K562 (cell line): ENCODE results near the gene BSPRY. TPM values are rescaled to one million over a fixed set of nuclear protein-coding genes. Genes with fewer than 3 reads are reported as not detected.

Source experiments
- AFF1 ChIP-seq, 2 experiments: fragments of 450-650 bp; IDR thresholded peaks; 2 replicates each; pipeline ENCODE4 v1.6.1; 2018; ENCODE audit warnings: mild to moderate bottlenecking in 2 of 2, low read depth in 1 of 2; ENCODE audit not compliant: partially characterized antibody in 2 of 2
- GABPB1 ChIP-seq: sonication (generic); formaldehyde crosslinking; IDR thresholded peaks from 2 replicates; pipeline ENCODE4 v1.8.0; 2022; ENCODE audit warnings: mild to moderate bottlenecking, missing genetic modification reagents
- KAT2B ChIP-seq: IDR thresholded peaks from one replicate; pipeline ENCODE4 v1.6.1; 2012; ENCODE audit warnings: low read depth, mild to moderate bottlenecking, control low read depth, inconsistent platforms, low read length, moderate library complexity
- LEF1 ChIP-seq: fragments of 450-650 bp; IDR thresholded peaks from 2 replicates; pipeline ENCODE4 v1.6.1; 2016; ENCODE audit warnings: mild to moderate bottlenecking
- NBN ChIP-seq: fragments of 450-650 bp; IDR thresholded peaks from 2 replicates; pipeline ENCODE4 v1.6.1; 2016; ENCODE audit warnings: low read depth, mild to moderate bottlenecking
- NCOA2 ChIP-seq, 2 experiments: fragments of 450-650 bp; IDR thresholded peaks; 2 replicates each; pipeline ENCODE4 v1.6.1; 2018; ENCODE audit warnings: mild to moderate bottlenecking in 2 of 2, moderate library complexity in 1 of 2; ENCODE audit not compliant: partially characterized antibody in 2 of 2
- NEUROD1 ChIP-seq: fragments of 150-350 bp; IDR thresholded peaks from 2 replicates; pipeline ENCODE4 v1.6.1; 2014; ENCODE audit warnings: borderline replicate concordance, low read length, low read depth; ENCODE audit not compliant: partially characterized antibody
- PREB ChIP-seq: sonication (generic); formaldehyde crosslinking; IDR thresholded peaks from 2 replicates; pipeline ENCODE4 v1.8.1; 2023; ENCODE audit warnings: mild to moderate bottlenecking, missing genetic modification reagents
- RERE ChIP-seq: sonication (generic); formaldehyde crosslinking; IDR thresholded peaks from 2 replicates; pipeline ENCODE4 v1.8.0; 2023; ENCODE audit warnings: missing genetic modification reagents, mild to moderate bottlenecking, borderline replicate concordance
- SFPQ ChIP-seq: fragments of 200-400 bp; formaldehyde crosslinking; IDR thresholded peaks from 2 replicates; pipeline ENCODE4 v1.6.1; 2017; ENCODE audit warnings: mild to moderate bottlenecking, low read depth, low read length, moderate library complexity
- SRSF9 ChIP-seq: fragments of 200-400 bp; formaldehyde crosslinking; IDR thresholded peaks from 2 replicates; pipeline ENCODE4 v1.6.1; 2017; ENCODE audit warnings: low read depth, low read length, borderline replicate concordance
- TCF3 ChIP-seq: sonication (generic); formaldehyde crosslinking; IDR thresholded peaks from 2 replicates; pipeline ENCODE4 v1.4.0; 2020; ENCODE audit warnings: mild to moderate bottlenecking, missing genetic modification reagents
- TEAD2 ChIP-seq: fragments of 450-650 bp; IDR thresholded peaks from 2 replicates; pipeline ENCODE4 v1.6.1; 2016; ENCODE audit warnings: missing genetic modification characterization, control low read depth, missing compliant biosample characterization
- polyA plus RNA-seq, 8 experiments: library from polyadenylated mRNA; depleted of rRNA in 4 of 8; stranded (reverse) in 5 of 8; unstranded in 3 of 8; fragments of >200 nt; fragmentation: Nextera tagmentation in 2 of 8; fragmentation: Illumina TruSeq in 1 of 8; extraction: Ambion mirVana in 2 of 8; extraction: Trizol in 1 of 8; gene quantifications; 2 replicates each; pipeline versions ENCODE4 v1.2.1 to v1.2.3, GENCODE V29; 2011 to 2014; ENCODE audit warnings: inconsistent platforms in 1 of 8, missing spikeins in 1 of 8
- total RNA-seq, 7 experiments: library from RNA; depleted of rRNA in 6 of 7; stranded (reverse); fragments of >200 nt in 6 of 7; fragmentation: Illumina TruSeq in 2 of 7; extraction: Trizol in 2 of 7; gene quantifications; 2 replicates each; pipeline versions ENCODE4 v1.2.1 to v1.2.3, GENCODE V29; 2011 to 2021; ENCODE audit warnings: low replicate concordance in 1 of 7

BSPRY gene
- total and polyA plus RNA-seq, 9 of the 15 experiments (the other 6 are each of a cell fraction or from before 2014, with no cell fraction given): 0.07 to 0.67 (median 0.18) TPM

- TF ChIP-seq RERE (CRISPR knock-in tag) (no peak), NCOA2 (IDR thresholded peaks at IDR 0.05; ENCODE audit: partially characterized antibody in 2 of 2) (no peak), LEF1 (peak; percentile 74; the same call in 1 of the 2 replicates), PREB (0 out of 2 replicates have a peak, but pooled peaks have one; percentile 22), SFPQ (no peak), NBN (peak; percentile 73), AFF1 (IDR thresholded peaks at IDR 0.05; ENCODE audit: low read depth in 1 of 2, partially characterized antibody in 2 of 2) (peak in 1 of 2 experiments; percentile 69), SRSF9 (no peak), KAT2B (no peak), NEUROD1 (peak; percentile 47), TEAD2 (tag) (no peak), TCF3 (CRISPR knock-in tag) (peak; percentile 97), GABPB1 (CRISPR knock-in tag) (0 out of 2 replicates have a peak, but pooled peaks have one; percentile 35)
These were observed 19.9 kb downstream of the BSPRY start (continued) for GRCh38 chr9:113368982-113369854.
